GM19099 (cell line): ENCODE data around the gene SCD.

Experiments
- POLR2A ChIP-seq: IDR thresholded peaks from 3 replicates; pipeline ENCODE4 v1.6.1; 2011; ENCODE audit warnings: low read depth; ENCODE audit not compliant: insufficient read length; ENCODE audit errors: extremely low read depth

The SCD gene

GRCh38 chr10:100333106-100333505, 13.9 kb upstream of the SCD start:
- no peak for TF ChIP-seq POLR2A

- TF ChIP-seq POLR2A, result no peak
These were observed 13.2 kb upstream of the SCD start for GRCh38 chr10:100333661-100334440.

GRCh38 chr10:100334762-100335161, 12.3 kb upstream of the SCD start:
- no peak for TF ChIP-seq POLR2A

GRCh38 chr10:100338434-100339036, 8.5 kb upstream of the SCD start:
- TF ChIP-seq POLR2A, result no peak

GRCh38 chr10:100339236-100339635, 7.8 kb upstream of the SCD start:
- TF ChIP-seq POLR2A, result peak; percentile 36

GRCh38 chr10:100340948-100341847, 5.8 kb upstream of the SCD start:
- TF ChIP-seq POLR2A, result no peak

- no peak for TF ChIP-seq POLR2A
These were observed 4.9 kb upstream of the SCD start for GRCh38 chr10:100341953-100342626.

GRCh38 chr10:100342627-100342972, 4.4 kb upstream of the SCD start:
- TF ChIP-seq POLR2A, result no peak

- no peak for TF ChIP-seq POLR2A
These were observed 2.7 kb upstream of the SCD start for GRCh38 chr10:100344241-100344788.

- no peak for TF ChIP-seq POLR2A
These were observed 1.3 kb upstream of the SCD start for GRCh38 chr10:100345570-100346330.

GRCh38 chr10:100346351-100346764, 675 bp upstream of the SCD start:
- TF ChIP-seq POLR2A, result no peak

- TF ChIP-seq POLR2A, result no peak
These were observed 649 bp downstream of the SCD start for GRCh38 chr10:100347568-100348195.

- TF ChIP-seq POLR2A, result no peak
These were observed 1.4 kb downstream of the SCD start for GRCh38 chr10:100348389-100348927.
